ENCODE data around the gene PHACTR3. TPM values are rescaled to one million over a fixed set of nuclear protein-coding genes. Genes with fewer than 3 reads are reported as not detected.

The PHACTR3 gene
- total and polyA plus RNA-seq, 4 donors = 0.14 to 0.42 (median 0.17) TPM

DNA sequence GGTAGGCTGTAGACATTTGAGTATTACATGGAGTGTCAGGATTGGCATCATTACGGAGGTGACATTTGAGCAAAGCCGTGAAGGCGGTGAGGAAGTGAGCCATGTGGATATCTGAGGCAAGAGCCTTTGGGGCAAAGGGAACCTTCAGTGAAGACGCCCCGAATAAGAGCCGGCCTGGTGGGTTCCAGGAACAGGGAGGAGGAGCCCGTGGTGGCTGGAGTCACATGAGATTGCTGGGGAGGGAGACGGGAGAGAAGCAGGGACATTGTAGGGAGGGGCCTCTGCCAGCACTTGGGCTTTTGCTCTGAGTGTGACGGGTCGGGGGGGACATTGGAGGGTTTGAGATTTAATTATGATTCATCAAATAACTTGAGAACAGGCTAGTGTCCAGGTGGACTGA, 78.3 kb downstream of the PHACTR3 start:
- no peaks in the 10 kb centered on the region for H3K9me3 ChIP-seq (ENCODE audit: control insufficient read depth in 4 of 4, low read length in 3 of 4)
- H3K27me3 ChIP-seq (ENCODE audit: control insufficient read depth in 4 of 4, insufficient read depth in 4 of 4, low read length in 3 of 4) = peaks cover 2 to 4% (median 3%) of the 10 kb centered on the region in 4 donors
- no peak for TF ChIP-seq HNF4A (conservative IDR thresholded peaks at IDR 0.05)
- no peak for TF ChIP-seq HNF4G (IDR thresholded peaks at IDR 0.05)
- TF ChIP-seq EGR1 (IDR thresholded peaks at IDR 0.05; ENCODE audit: low read depth in 2 of 2) = no peak
- H3K4me3 ChIP-seq (ENCODE audit: low read depth in 1 of 3, low read length in 3 of 3) = no peak overlapping the region
- H3K27ac ChIP-seq (ENCODE audit: low read depth in 1 of 2, low read length in 2 of 2) = no peak overlapping the region
- H3K4me1 ChIP-seq (ENCODE audit: control insufficient read depth in 4 of 4, insufficient read depth in 4 of 4, low read length in 3 of 4) = no peaks in the 10 kb centered on the region
- no peak overlapping the region for H3K9ac ChIP-seq (ENCODE audit: low read depth in 1 of 2, low read length in 2 of 2)
- WGBS = 75% methylated on average over 10 of the region's 10 CpGs
- no peak for DNase-seq (ENCODE audit: low spot score)
- H3K36me3 ChIP-seq (ENCODE audit: control insufficient read depth in 4 of 4, insufficient read depth in 3 of 4, low read depth in 1 of 4, low read length in 3 of 4) = no peaks in the 10 kb centered on the region

DNA sequence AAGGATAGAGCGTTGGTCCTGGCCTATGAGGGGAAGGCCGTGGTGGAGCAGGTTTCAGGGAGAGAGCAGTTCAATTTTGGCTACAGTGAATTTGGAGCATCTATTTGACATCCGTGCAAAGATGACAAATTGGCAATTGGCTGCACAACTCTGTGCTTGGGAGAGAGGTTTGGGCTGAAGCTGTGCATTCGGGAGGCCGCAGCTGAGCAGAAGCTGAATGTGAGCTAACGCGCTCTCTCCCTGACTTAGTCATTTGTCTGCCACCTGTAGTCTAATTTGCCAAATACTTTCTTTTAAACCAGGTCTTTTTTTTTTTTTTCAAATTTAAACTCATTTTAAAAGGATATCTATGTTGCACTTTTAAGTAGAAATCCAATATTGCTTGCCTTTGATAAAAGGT, 78.8 kb downstream of the PHACTR3 start:
- Histone ChIP-seq H3K4me3 (ENCODE audit: low read depth in 1 of 3, low read length in 3 of 3) (no peak overlapping the region), H3K27me3 (ENCODE audit: control insufficient read depth in 4 of 4, insufficient read depth in 4 of 4, low read length in 3 of 4) (peaks cover 0 to 3% (median under 1%) of the 10 kb centered on the region in 4 donors), H3K4me1 (ENCODE audit: control insufficient read depth in 4 of 4, insufficient read depth in 4 of 4, low read length in 3 of 4) (no peaks in the 10 kb centered on the region), H3K36me3 (ENCODE audit: control insufficient read depth in 4 of 4, insufficient read depth in 3 of 4, low read depth in 1 of 4, low read length in 3 of 4) (no peaks in the 10 kb centered on the region), H3K27ac (ENCODE audit: low read depth in 1 of 2, low read length in 2 of 2) (no peak overlapping the region), H3K9me3 (ENCODE audit: control insufficient read depth in 4 of 4, low read length in 3 of 4) (no peaks in the 10 kb centered on the region), H3K9ac (ENCODE audit: low read depth in 1 of 2, low read length in 2 of 2) (no peak overlapping the region)
- 84% methylated on average over 7 of the region's 7 CpGs for WGBS
- no peak for DNase-seq (ENCODE audit: low spot score)
- no peak for TF ChIP-seq GABPA (IDR thresholded peaks at IDR 0.05 in 1 of 2, conservative IDR thresholded peaks at IDR 0.05 in 1 of 2)
- no peak for TF ChIP-seq JUND (IDR thresholded peaks at IDR 0.05)
- no peak for TF ChIP-seq SP1 (IDR thresholded peaks at IDR 0.05)
- TF ChIP-seq, protein P1, sequence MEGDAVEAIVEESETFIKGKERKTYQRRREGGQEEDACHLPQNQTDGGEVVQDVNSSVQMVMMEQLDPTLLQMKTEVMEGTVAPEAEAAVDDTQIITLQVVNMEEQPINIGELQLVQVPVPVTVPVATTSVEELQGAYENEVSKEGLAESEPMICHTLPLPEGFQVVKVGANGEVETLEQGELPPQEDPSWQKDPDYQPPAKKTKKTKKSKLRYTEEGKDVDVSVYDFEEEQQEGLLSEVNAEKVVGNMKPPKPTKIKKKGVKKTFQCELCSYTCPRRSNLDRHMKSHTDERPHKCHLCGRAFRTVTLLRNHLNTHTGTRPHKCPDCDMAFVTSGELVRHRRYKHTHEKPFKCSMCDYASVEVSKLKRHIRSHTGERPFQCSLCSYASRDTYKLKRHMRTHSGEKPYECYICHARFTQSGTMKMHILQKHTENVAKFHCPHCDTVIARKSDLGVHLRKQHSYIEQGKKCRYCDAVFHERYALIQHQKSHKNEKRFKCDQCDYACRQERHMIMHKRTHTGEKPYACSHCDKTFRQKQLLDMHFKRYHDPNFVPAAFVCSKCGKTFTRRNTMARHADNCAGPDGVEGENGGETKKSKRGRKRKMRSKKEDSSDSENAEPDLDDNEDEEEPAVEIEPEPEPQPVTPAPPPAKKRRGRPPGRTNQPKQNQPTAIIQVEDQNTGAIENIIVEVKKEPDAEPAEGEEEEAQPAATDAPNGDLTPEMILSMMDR (IDR thresholded peaks at IDR 0.05; ENCODE audit: low read depth, low read length, missing input control) = no peak
- no peak for TF ChIP-seq RXRA (IDR thresholded peaks at IDR 0.05)

DNA sequence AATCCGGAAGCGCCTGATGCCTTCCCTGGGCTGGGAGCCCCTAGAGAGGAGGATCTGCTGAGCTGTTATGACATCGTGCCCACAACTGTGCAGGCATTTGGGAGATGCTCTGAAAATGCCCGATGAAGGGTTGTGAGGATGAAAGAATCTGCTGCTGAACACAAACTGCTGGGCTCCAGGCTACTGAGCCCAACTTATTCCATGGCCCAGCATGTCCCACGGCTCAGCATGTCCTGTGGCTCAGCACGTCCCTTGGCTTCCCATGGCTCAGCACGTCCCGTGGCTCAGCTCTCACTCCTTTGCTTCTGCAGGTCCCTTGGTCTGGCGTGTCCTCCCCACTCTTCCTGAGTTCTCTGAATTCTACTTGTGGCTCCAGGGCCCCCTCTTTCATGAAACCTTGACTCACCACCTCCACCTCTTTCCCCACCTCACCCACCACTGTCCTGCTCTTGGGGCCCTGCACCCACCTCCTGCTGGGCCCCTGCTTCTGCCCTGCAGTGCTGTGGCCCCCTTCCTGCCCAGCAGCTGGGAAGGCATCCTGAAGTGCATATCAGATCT, 80.4 kb downstream of the PHACTR3 start:
- DNase-seq (ENCODE audit: low spot score) = no peak
- Histone ChIP-seq H3K9me3 (ENCODE audit: control insufficient read depth in 4 of 4, low read length in 3 of 4) (no peaks in the 10 kb centered on the region), H3K27me3 (ENCODE audit: control insufficient read depth in 4 of 4, insufficient read depth in 4 of 4, low read length in 3 of 4) (no peaks in the 10 kb centered on the region), H3K36me3 (ENCODE audit: control insufficient read depth in 4 of 4, insufficient read depth in 3 of 4, low read depth in 1 of 4, low read length in 3 of 4) (no peaks in the 10 kb centered on the region), H3K4me3 (ENCODE audit: low read depth in 1 of 3, low read length in 3 of 3) (no peak overlapping the region), H3K4me1 (ENCODE audit: control insufficient read depth in 4 of 4, insufficient read depth in 4 of 4, low read length in 3 of 4) (no peaks in the 10 kb centered on the region), H3K9ac (ENCODE audit: low read depth in 1 of 2, low read length in 2 of 2) (no peak overlapping the region), H3K27ac (ENCODE audit: low read depth in 1 of 2, low read length in 2 of 2) (no peak overlapping the region)
- 81% methylated on average over 9 of the region's 9 CpGs for WGBS
- TF ChIP-seq, protein P2, sequence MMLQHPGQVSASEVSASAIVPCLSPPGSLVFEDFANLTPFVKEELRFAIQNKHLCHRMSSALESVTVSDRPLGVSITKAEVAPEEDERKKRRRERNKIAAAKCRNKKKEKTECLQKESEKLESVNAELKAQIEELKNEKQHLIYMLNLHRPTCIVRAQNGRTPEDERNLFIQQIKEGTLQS (IDR thresholded peaks at IDR 0.05) = no peak
- TF ChIP-seq FOXA2 (IDR thresholded peaks at IDR 0.05) (no peak), HNF4G (IDR thresholded peaks at IDR 0.05) (no peak), RXRA (IDR thresholded peaks at IDR 0.05) (no peak), FOXA1 (IDR thresholded peaks at IDR 0.05) (no peak)

All from liver (tissue), 9 donors.